Activated B cell treated with CpG ODN at 0.5 μM for 24 hours (primary cell): ENCODE data around the gene LYL1. TPM values are rescaled to one million over a fixed set of nuclear protein-coding genes. Genes with fewer than 3 reads are reported as not detected.
A peak's percentile ranks its signal among the peaks of the same experiment; 100 is the strongest.

Experiments used
- ATAC-seq: fragments of 200-7000 bp; cut with Tn5 transposase; one replicate; pipeline ENCODE4 v1.10.0; 2021; ENCODE audit warnings: low read depth, mild to moderate bottlenecking, moderate library complexity
- CTCF ChIA-PET: fragments of 350-600 bp; sonication (Branson Sonifier 250); formaldehyde crosslinking; loops from one replicate; lab custom pipeline; 2021; ENCODE audit warnings: antibody characterized with exemption; lab: Charles Lee
- POLR2A ChIA-PET: fragments of 350-600 bp; sonication (Branson Sonifier 250); formaldehyde crosslinking; loops from one replicate; lab custom pipeline; 2021; ENCODE audit warnings: antibody characterized with exemption; lab: Charles Lee
- DNase-seq: peaks from one replicate; pipeline ENCODE4 v3.0.0; 2022
- H3K27ac Mint-ChIP-seq: one replicate; pipeline ENCODE4 v1.8.0; 2020; ENCODE audit warnings: mixed read lengths
- H3K27me3 Mint-ChIP-seq: one replicate; pipeline ENCODE4 v1.8.0; 2021; ENCODE audit warnings: mixed read lengths
- H3K36me3 Mint-ChIP-seq: one replicate; pipeline ENCODE4 v1.8.0; 2021; ENCODE audit warnings: low read depth, mixed read lengths
- H3K4me1 Mint-ChIP-seq: one replicate; pipeline ENCODE4 v1.8.0; 2021; ENCODE audit warnings: mixed read lengths
- H3K4me3 Mint-ChIP-seq: one replicate; pipeline ENCODE4 v1.8.0; 2020; ENCODE audit warnings: mild to moderate bottlenecking, mixed read lengths
- H3K9me3 Mint-ChIP-seq: one replicate; pipeline ENCODE4 v1.8.0; 2020; ENCODE audit warnings: mixed read lengths
- CTCF ChIP-seq: fragments of 200-600 bp; IDR thresholded peaks from one replicate; pipeline ENCODE4 v1.8.0; 2022; ENCODE audit warnings: antibody characterized with exemption, mild to moderate bottlenecking
- intact Hi-C: fragments of 100-400 bp; cut with micrococcal nuclease; formaldehyde crosslinking; loops from one replicate; pipeline ENCODE4 v1.15.1; 2024
- total RNA-seq: library from RNA; stranded (reverse); gene quantifications from 2 replicates; pipeline ENCODE4 v1.2.3, GENCODE V29; 2022

The LYL1 gene
- total RNA-seq, 1 donor from 2014 or later = 74.8 TPM

GRCh38 chr19:13099073-13099999 is 3.3 kb downstream of the LYL1 start:
- intact Hi-C loops = no loop called here
- DNase-seq (peak; percentile 70), ATAC-seq (peak; percentile 2)
- Mint-ChIP-seq H3K27me3 (no peaks in the 10 kb centered on the region), H3K27ac (peak overlapping the region; percentile 93), H3K4me1 (peaks cover 76% of the 10 kb centered on the region), H3K4me3 (peak overlapping the region; percentile 88), H3K9me3 (no peaks in the 10 kb centered on the region), H3K36me3 (peaks cover 21% of the 10 kb centered on the region)
- ChIA-PET POLR2A (interaction anchor here (0.6 to 8.8 kb wide), 12 partner anchors 17 to 441 kb away, joined by 3 to 158 read pairs (median 5); partner anchors contain the start of genes IER2, JUNB, NACC1 and STX10), CTCF (interaction anchor here (1.1 to 1.5 kb wide), 3 partner anchors 54 to 162 kb away, joined by 3 to 4 read pairs (median 3); no protein-coding TSS in a partner anchor)
- TF ChIP-seq CTCF = no peak

- ChIA-PET CTCF (no interaction called here), POLR2A (interaction anchor here (0.6 to 8.8 kb wide), 4 partner anchors 18 to 57 kb away, joined by 3 to 158 read pairs (median 41); partner anchors contain the start of genes NACC1 and TRMT1)
- Mint-ChIP-seq H3K4me1 (peaks cover 73% of the 10 kb centered on the region), H3K4me3 (peak overlapping the region; percentile 88), H3K27me3 (no peaks in the 10 kb centered on the region), H3K9me3 (no peaks in the 10 kb centered on the region), H3K36me3 (peaks cover 21% of the 10 kb centered on the region), H3K27ac (peak overlapping the region; percentile 93)
- no peak for TF ChIP-seq CTCF
- ATAC-seq (peak; percentile 1), DNase-seq (peak; percentile 44)
- intact Hi-C loops = loop anchor here (1.0 kb wide), 2 partner anchors 58 to 85 kb away; no protein-coding TSS in a partner anchor
Observed at GRCh38 chr19:13098277-13099072, 4.2 kb downstream of the LYL1 start.

- DNase-seq (peak; percentile 61), ATAC-seq (peak; percentile 12)
- Mint-ChIP-seq H3K27me3 (no peaks in the 10 kb centered on the region), H3K36me3 (peaks cover 21% of the 10 kb centered on the region), H3K9me3 (no peaks in the 10 kb centered on the region), H3K4me1 (peaks cover 68% of the 10 kb centered on the region), H3K27ac (peak overlapping the region; percentile 95), H3K4me3 (peak overlapping the region; percentile 88)
- CTCF ChIA-PET = no interaction called here
- POLR2A ChIA-PET = interaction anchor here (0.6 to 8.8 kb wide), 16 partner anchors 7 to 1479 kb away, joined by 3 to 158 read pairs (median 6); partner anchors contain the start of genes LYL1, NACC1 and TRMT1
- no peak for TF ChIP-seq CTCF
- intact Hi-C loops = loop anchor here (1.0 kb wide), 2 partner anchors 59 to 84 kb away; no protein-coding TSS in a partner anchor
Observed at GRCh38 chr19:13097463-13098258, 5.0 kb downstream of the LYL1 start.

- ATAC-seq = no peak
- POLR2A ChIA-PET = interaction anchor here (0.6 to 4.5 kb wide), 19 partner anchors 8 to 1499 kb away, joined by 3 to 125 read pairs (median 5); partner anchors contain the start of genes CALR, LYL1 and NACC1
Observed at GRCh38 chr19:13097033-13097462, 5.6 kb downstream of the LYL1 start.

More at GRCh38 chr19:13097033-13097462, 5.6 kb downstream of the LYL1 start:
- H3K27ac Mint-ChIP-seq = peak overlapping the region; percentile 95
- CTCF ChIA-PET = interaction anchor here (3.9 to 5.0 kb wide), 3 partner anchors 8 to 119 kb away, joined by 27 to 106 read pairs (median 47); no protein-coding TSS in a partner anchor
- no peak for TF ChIP-seq CTCF
- H3K36me3 Mint-ChIP-seq = peaks cover 21% of the 10 kb centered on the region
- no peak for DNase-seq
- H3K9me3 Mint-ChIP-seq = no peaks in the 10 kb centered on the region
- H3K4me3 Mint-ChIP-seq = peak overlapping the region; percentile 88
- H3K4me1 Mint-ChIP-seq = peaks cover 66% of the 10 kb centered on the region
- intact Hi-C loops = no loop called here
- H3K27me3 Mint-ChIP-seq = no peaks in the 10 kb centered on the region
